ENCODE results near the gene RAB3IL1. TPM values are rescaled to one million over a fixed set of nuclear protein-coding genes. Genes with fewer than 3 reads are reported as not detected.
A peak's percentile ranks its signal among the peaks of the same experiment; 100 is the strongest.

RAB3IL1 gene
- total RNA-seq, 6 experiments from 2014 or later, result 5.3 to 8.8 (median 7.9) TPM

DNA sequence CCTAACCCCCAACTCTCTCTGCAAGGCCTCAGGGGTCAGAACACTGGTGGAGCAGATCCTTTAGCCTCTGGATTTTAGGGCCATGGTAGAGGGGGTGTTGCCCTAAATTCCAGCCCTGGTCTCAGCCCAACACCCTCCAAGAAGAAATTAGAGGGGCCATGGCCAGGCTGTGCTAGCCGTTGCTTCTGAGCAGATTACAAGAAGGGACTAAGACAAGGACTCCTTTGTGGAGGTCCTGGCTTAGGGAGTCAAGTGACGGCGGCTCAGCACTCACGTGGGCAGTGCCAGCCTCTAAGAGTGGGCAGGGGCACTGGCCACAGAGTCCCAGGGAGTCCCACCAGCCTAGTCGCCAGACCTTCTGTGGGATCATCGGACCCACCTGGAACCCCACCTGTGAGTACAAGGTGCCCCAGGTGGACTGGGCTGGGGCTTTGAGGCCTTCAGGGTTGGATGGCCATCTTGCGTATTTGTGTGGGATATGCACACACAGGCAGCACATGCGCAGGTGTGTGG, 32.7 kb upstream of the RAB3IL1 start, which contains the start of gene BEST1:
Gene BEST1, plus strand, starts transcription at position 317 of the 513 bp plus-strand sequence. CDS start 1,456 bp downstream, outside the sequence.
- peaks cover 34% of the 10 kb centered on the region for H3K4me1 Mint-ChIP-seq (ENCODE audit: low read depth)
- peak within 1 kb of the TSS; percentile 68 for H3K27ac Mint-ChIP-seq
- DNase-seq, result no peak
- H3K36me3 Mint-ChIP-seq (ENCODE audit: low read depth), result no peaks in the 10 kb centered on the region
- no peaks in the 10 kb centered on the region for H3K9me3 Mint-ChIP-seq
- TF ChIP-seq, protein P1, sequence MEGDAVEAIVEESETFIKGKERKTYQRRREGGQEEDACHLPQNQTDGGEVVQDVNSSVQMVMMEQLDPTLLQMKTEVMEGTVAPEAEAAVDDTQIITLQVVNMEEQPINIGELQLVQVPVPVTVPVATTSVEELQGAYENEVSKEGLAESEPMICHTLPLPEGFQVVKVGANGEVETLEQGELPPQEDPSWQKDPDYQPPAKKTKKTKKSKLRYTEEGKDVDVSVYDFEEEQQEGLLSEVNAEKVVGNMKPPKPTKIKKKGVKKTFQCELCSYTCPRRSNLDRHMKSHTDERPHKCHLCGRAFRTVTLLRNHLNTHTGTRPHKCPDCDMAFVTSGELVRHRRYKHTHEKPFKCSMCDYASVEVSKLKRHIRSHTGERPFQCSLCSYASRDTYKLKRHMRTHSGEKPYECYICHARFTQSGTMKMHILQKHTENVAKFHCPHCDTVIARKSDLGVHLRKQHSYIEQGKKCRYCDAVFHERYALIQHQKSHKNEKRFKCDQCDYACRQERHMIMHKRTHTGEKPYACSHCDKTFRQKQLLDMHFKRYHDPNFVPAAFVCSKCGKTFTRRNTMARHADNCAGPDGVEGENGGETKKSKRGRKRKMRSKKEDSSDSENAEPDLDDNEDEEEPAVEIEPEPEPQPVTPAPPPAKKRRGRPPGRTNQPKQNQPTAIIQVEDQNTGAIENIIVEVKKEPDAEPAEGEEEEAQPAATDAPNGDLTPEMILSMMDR (IDR thresholded peaks at IDR 0.05), result no peak
- peak within 1 kb of the TSS; percentile 34; the same call in 1 of the 2 replicates for H3K4me3 Mint-ChIP-seq
- H3K27me3 Mint-ChIP-seq (ENCODE audit: insufficient read depth), result peaks cover 5% of the 10 kb centered on the region; the same call in 1 of the 2 replicates

DNA sequence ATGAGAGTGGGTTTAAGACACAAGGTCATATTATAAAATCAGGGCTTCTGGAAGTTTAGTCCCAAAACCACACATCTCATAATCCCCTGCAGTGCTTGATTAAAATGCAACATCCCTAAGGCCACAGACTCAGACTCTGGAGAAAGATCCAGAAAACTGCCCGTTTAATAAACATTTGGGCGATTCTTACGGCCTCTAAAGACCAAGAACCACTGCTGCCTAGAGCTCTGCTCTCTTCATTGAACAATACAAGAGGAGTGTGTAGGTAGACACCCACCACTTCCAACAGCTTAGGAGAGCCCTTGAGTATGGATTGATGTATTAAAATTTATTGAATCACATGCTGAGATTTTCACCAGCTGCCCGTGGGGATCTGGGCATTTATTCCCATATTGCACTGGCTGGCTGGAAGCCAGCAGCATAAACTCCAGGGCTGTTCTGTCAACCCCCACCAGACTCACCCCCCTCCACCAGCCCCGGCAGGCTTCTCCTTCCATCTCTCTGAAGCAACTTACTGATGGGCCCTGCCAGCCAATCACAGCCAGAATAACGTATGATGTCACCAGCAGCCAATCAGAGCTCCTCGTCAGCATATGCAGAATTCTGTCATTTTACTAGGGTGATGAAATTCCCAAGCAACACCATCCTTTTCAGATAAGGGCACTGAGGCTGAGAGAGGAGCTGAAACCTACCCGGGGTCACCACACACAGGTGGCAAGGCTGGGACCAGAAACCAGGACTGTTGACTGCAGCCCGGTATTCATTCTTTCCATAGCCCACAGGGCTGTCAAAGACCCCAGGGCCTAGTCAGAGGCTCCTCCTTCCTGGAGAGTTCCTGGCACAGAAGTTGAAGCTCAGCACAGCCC, 32.0 kb upstream of the RAB3IL1 start:
- DNase-seq, result peak; percentile 84
- H3K27ac Mint-ChIP-seq, result peak overlapping the region; percentile 68
- TF ChIP-seq, protein P1 (IDR thresholded peaks at IDR 0.05), result no peak
- H3K9me3 Mint-ChIP-seq, result no peaks in the 10 kb centered on the region
- peaks cover 5% of the 10 kb centered on the region; the same call in 1 of the 2 replicates for H3K27me3 Mint-ChIP-seq (ENCODE audit: insufficient read depth)
- no peaks in the 10 kb centered on the region for H3K36me3 Mint-ChIP-seq (ENCODE audit: low read depth)
- H3K4me1 Mint-ChIP-seq (ENCODE audit: low read depth), result peaks cover 27% of the 10 kb centered on the region
- peak overlapping the region; percentile 34; the same call in 1 of the 2 replicates for H3K4me3 Mint-ChIP-seq

DNA sequence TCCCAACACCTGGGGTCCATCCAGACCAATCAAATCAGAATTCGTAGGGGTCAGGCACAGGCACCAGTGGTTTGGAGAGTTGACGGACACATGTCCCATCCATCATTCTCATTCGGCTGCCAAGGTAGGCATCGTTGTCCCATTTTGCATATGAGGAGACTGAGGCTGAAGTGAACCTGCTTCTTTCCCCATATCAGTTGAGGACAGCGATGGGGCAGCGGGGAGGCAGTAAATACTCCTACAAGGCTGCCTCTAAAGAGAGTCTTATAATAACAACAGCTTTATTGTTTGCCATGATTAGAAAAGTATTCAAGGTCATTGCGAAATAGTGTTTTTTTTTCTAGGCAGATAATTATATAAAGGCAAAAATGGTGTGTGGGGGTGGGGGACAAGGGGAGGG, 31.1 kb upstream of the RAB3IL1 start:
- peaks cover 7% of the 10 kb centered on the region; the same call in 1 of the 2 replicates for H3K27me3 Mint-ChIP-seq (ENCODE audit: insufficient read depth)
- no peaks in the 10 kb centered on the region for H3K36me3 Mint-ChIP-seq (ENCODE audit: low read depth)
- peaks cover 21% of the 10 kb centered on the region for H3K4me1 Mint-ChIP-seq (ENCODE audit: low read depth)
- H3K9me3 Mint-ChIP-seq, result no peaks in the 10 kb centered on the region
- no peak overlapping the region for H3K4me3 Mint-ChIP-seq
- TF ChIP-seq, protein P1 (IDR thresholded peaks at IDR 0.05), result no peak
- H3K27ac Mint-ChIP-seq, result no peak overlapping the region
- no peak for DNase-seq

GRCh38 chr11:61947486-61948210, 30.3 kb upstream of the RAB3IL1 start:
- DNase-seq, result peak; percentile 84
- Mint-ChIP-seq H3K27me3 (ENCODE audit: insufficient read depth) (peaks cover 7% of the 10 kb centered on the region; the same call in 1 of the 2 replicates), H3K27ac (no peak overlapping the region), H3K9me3 (no peaks in the 10 kb centered on the region), H3K36me3 (ENCODE audit: low read depth) (no peaks in the 10 kb centered on the region), H3K4me3 (no peak overlapping the region), H3K4me1 (ENCODE audit: low read depth) (peaks cover 21% of the 10 kb centered on the region)
- TF ChIP-seq, protein P1 (IDR thresholded peaks at IDR 0.05), result peak; percentile 94

GRCh38 chr11:61946894-61947293, 29.5 kb upstream of the RAB3IL1 start:
- H3K27me3 Mint-ChIP-seq (ENCODE audit: insufficient read depth), result peaks cover 7% of the 10 kb centered on the region; the same call in 1 of the 2 replicates
- H3K4me3 Mint-ChIP-seq, result no peak overlapping the region
- no peaks in the 10 kb centered on the region for H3K36me3 Mint-ChIP-seq (ENCODE audit: low read depth)
- H3K4me1 Mint-ChIP-seq (ENCODE audit: low read depth), result peaks cover 21% of the 10 kb centered on the region
- no peaks in the 10 kb centered on the region for H3K9me3 Mint-ChIP-seq
- TF ChIP-seq, protein P1 (IDR thresholded peaks at IDR 0.05), result no peak
- H3K27ac Mint-ChIP-seq, result no peak overlapping the region; the same call in 1 of the 2 replicates
- DNase-seq, result no peak
